ENCODE results near the gene ZNF91. TPM values are rescaled to one million over a fixed set of nuclear protein-coding genes. Genes with fewer than 3 reads are reported as not detected.
A peak's percentile ranks its signal among the peaks of the same experiment; 100 is the strongest.
"Not testable (repeated sequence)": the region's sequence is repeated elsewhere in the genome, so short reads cannot be mapped to it uniquely, and the experiment has no call there.

The ZNF91 gene
- total RNA-seq, 1 donor from 2014 or later: 54.2 TPM

DNA sequence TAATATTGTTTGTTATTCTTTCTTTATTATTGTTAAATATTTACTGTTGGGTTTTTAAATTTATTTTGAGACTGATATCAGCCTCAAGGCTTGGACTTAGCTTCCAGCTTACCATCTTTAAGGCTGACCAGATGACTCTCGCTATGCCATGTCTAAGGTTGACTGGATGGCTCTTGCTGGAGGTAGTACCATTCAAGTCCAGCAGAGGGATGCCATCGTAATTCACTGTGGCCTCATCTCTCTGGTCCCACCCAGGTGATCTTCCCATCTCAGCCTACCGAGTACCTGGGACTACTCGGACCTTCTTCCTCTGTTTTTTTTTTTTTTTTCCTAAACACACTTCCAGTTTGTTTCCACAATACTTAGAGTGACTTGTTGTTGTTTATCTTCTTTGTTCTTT is 41.7 kb upstream of the ZNF91 start:
- peaks cover 11% of the 10 kb centered on the region for H3K9me3 ChIP-seq
- H3K27me3 ChIP-seq (ENCODE audit: low read depth): no peaks in the 10 kb centered on the region
- intact Hi-C loops (cut with DNase I): no loop called here
- no peak for DNase-seq
- no peaks in the 10 kb centered on the region for H3K36me3 ChIP-seq
- no peak for ATAC-seq
- H3K4me3 ChIP-seq: no peak overlapping the region
- no peaks in the 10 kb centered on the region for H3K4me1 ChIP-seq
- TF ChIP-seq, protein P1, sequence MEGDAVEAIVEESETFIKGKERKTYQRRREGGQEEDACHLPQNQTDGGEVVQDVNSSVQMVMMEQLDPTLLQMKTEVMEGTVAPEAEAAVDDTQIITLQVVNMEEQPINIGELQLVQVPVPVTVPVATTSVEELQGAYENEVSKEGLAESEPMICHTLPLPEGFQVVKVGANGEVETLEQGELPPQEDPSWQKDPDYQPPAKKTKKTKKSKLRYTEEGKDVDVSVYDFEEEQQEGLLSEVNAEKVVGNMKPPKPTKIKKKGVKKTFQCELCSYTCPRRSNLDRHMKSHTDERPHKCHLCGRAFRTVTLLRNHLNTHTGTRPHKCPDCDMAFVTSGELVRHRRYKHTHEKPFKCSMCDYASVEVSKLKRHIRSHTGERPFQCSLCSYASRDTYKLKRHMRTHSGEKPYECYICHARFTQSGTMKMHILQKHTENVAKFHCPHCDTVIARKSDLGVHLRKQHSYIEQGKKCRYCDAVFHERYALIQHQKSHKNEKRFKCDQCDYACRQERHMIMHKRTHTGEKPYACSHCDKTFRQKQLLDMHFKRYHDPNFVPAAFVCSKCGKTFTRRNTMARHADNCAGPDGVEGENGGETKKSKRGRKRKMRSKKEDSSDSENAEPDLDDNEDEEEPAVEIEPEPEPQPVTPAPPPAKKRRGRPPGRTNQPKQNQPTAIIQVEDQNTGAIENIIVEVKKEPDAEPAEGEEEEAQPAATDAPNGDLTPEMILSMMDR (IDR thresholded peaks at IDR 0.05): no peak
- no peak overlapping the region for H3K27ac ChIP-seq

DNA sequence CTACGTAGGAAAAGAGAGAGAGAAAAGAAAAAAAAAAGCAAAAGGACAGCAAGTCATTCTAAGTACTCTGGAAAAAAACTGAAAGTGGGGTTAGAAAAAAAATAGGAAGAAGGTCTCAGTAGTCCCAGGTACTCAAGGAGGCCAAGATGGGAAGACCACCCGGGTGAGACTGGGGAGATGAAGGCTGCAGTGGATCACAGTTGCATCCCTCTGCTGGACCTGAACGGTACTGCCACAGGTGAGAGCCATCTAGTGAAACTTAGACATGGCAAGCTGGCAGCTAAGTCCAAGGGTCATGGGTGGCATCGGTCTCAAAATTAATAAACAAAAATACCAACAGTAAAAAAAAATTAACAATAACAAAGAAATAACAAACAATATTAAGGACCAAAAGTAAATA is 41.0 kb upstream of the ZNF91 start:
- TF ChIP-seq, protein P1 (IDR thresholded peaks at IDR 0.05): no peak
- DNase-seq (no peak), ATAC-seq (no peak)
- Histone ChIP-seq H3K27ac (no peak overlapping the region), H3K27me3 (ENCODE audit: low read depth) (no peaks in the 10 kb centered on the region), H3K4me3 (no peak overlapping the region), H3K4me1 (no peaks in the 10 kb centered on the region), H3K9me3 (peaks cover 11% of the 10 kb centered on the region), H3K36me3 (no peaks in the 10 kb centered on the region)
- intact Hi-C loops (cut with DNase I): no loop called here

DNA sequence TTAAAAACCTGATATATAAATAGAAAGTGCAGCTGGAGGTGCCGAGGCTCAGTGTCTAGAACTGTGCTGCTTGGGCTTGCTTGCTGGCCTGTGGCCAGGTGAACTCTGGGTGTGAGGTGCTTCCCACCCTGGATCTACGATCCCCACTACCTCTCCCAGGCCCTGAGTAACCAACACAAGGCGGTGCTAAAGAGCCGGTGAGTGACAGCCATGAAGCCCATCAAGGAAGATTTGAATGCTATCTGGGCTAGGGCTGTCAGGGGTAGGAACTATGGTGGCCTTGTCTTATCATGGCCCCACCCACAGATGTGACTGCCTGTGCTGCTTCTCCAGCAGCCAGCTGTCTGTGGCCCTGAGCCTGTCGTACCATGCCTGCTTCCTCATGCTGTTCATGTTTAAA is 25.6 kb upstream of the ZNF91 start:
- intact Hi-C loops (cut with DNase I): no loop called here
- Histone ChIP-seq H3K36me3 (no peaks in the 10 kb centered on the region), H3K27ac (no peak overlapping the region), H3K4me1 (peaks cover 4% of the 10 kb centered on the region), H3K9me3 (no peaks in the 10 kb centered on the region), H3K4me3 (no peak overlapping the region), H3K27me3 (ENCODE audit: low read depth) (peaks cover 13% of the 10 kb centered on the region)
- DNase-seq (no peak), ATAC-seq (no peak)
- TF ChIP-seq, protein P1 (IDR thresholded peaks at IDR 0.05): no peak

DNA sequence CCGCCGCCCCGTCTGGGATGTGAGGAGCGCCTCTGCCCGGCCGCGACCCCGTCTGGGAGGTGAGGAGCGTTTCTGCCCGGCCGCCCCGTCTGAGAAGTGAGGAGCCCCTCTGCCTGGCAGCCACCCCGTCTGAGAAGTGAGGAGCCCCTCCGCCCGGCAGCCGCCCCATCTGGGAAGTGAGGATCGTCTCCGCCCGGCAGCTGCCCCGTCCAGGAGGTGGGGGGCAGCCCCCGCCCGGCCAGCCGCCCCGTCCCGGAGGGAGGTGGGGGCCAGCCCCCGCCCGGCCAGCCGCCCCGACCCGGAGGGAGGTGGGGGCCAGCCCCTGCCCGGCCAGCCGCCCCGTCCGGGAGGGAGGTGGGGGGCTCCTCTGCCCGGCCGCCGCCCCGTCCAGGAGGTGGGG is 24.0 kb upstream of the ZNF91 start:
- DNase-seq; H3K27ac ChIP-seq; ATAC-seq; H3K9me3 ChIP-seq; intact Hi-C loops (cut with DNase I); H3K4me3 ChIP-seq; H3K36me3 ChIP-seq: not testable (repeated sequence)
- Histone ChIP-seq H3K27me3 (ENCODE audit: low read depth) (peaks cover 24% of the 10 kb centered on the region), H3K4me1 (peaks cover 13% of the 10 kb centered on the region)

DNA sequence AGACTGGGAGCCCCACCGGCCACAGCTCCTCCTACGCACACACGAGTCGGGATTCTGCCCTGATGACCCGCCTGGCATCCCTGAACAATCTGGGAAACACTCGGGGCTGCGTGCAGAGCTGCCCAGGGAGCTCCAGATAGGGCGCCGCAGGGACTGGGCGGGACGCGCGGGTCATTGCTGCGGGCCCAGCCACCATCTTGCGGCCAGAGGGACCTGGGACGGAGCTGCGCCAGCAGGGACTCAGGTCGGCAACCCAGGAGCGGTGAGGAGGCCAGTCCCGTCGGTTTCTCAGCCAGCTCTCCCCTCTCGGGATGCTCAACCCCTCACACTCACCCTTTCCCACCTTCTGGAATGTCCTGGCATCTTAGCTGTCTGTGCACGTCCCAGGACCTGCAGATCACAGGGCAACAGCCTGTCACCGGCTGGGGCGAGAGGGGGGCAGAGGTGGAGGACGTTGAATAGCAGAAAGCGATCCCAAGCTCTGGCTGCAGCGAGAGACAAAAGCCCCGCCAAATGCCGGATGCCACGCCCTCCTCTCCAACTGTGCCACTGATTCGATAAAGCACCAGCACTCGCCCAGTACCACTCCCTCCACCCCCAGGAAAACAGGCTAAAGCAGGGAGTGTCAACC is 20.4 kb upstream of the ZNF91 start:
- peak overlapping the region; percentile 44 for H3K4me3 ChIP-seq
- peaks cover 32% of the 10 kb centered on the region for H3K27me3 ChIP-seq (ENCODE audit: low read depth)
- no peaks in the 10 kb centered on the region for H3K36me3 ChIP-seq
- intact Hi-C loops (cut with DNase I): no loop called here
- TF ChIP-seq, protein P1 (IDR thresholded peaks at IDR 0.05): no peak
- ATAC-seq (peak; percentile 83 to 94), DNase-seq (no peak)
- peaks cover 13% of the 10 kb centered on the region for H3K4me1 ChIP-seq
- no peaks in the 10 kb centered on the region for H3K9me3 ChIP-seq
- no peak overlapping the region for H3K27ac ChIP-seq

DNA sequence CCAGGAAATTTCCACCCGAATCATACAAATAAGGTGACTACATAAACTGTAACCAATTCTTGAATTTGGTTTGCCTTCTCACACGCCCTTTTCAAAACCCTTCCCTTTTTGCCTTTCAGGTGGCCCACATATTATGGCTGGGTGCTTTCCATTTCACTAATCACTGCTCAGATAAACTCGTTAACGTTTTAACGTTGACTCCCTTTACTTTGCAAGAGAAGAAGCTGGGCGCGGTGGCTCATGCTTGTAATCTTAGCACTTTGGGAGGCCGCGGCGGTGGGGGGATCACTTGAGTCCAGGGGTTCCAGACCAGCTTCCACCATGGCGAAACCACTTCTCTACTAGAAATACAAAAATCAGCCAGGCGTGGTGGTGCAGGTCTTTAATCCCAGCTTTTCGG is 19.8 kb upstream of the ZNF91 start:
- TF ChIP-seq, protein P1 (IDR thresholded peaks at IDR 0.05): no peak
- H3K27me3 ChIP-seq (ENCODE audit: low read depth): peaks cover 32% of the 10 kb centered on the region
- no peak for DNase-seq
- no peak overlapping the region for H3K27ac ChIP-seq
- peak overlapping the region; percentile 44 for H3K4me3 ChIP-seq
- peak in 1 of 2 donors; percentile 33 for ATAC-seq
- H3K4me1 ChIP-seq: peaks cover 13% of the 10 kb centered on the region
- no peaks in the 10 kb centered on the region for H3K36me3 ChIP-seq
- intact Hi-C loops (cut with DNase I): no loop called here
- no peaks in the 10 kb centered on the region for H3K9me3 ChIP-seq

Measured in lower lobe of right lung (tissue), 2 donors.